ENCODE data around the gene DRAP1.

Gene DRAP1

DNA sequence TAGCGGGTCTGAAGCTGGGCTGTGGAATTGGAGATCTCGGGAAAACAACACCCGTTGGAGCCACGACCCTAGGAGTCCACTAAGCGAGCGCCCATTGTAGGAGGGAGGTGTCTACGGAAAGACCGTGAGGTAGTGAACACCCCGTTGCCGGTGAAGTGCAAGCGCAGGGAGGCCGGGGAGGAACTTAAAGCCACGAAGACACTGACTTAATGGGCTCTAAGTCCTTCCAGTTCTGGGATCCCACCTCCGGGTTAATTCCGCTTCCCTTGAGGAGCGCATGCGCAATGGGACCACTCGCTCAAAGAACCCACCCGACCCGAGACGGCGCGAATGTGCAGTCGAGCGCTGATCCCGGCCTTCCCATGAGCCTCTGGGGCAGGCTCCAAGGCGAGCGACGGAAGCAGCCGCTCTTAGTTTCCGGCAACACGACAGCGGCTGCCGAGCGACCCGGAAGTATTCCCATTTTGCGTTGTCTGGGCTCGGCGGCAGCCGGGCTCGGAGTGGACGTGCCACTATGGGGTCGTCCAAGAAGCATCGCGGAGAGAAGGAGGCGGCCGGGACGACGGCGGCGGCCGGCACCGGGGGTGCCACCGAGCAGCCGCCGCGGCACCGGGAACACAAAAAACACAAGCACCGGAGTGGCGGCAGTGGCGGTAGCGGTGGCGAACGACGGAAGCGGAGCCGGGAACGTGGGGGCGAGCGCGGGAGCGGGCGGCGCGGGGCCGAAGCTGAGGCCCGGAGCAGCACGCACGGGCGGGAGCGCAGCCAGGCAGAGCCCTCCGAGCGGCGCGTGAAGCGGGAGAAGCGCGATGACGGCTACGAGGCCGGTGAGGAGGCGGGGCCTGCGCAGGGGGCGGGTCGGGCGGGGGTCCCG, 42.3 kb downstream of the DRAP1 start, which contains the start of gene SART1:
Gene SART1, plus strand, starts transcription at position 468 of the 874 bp plus-strand sequence. Its CDS starts 47 bp downstream, at position 515.
- peak; percentile 69 to 93 (median 92) for DNase-seq (ENCODE audit: low read depth in 2 of 3, low spot score in 2 of 3)

DNA sequence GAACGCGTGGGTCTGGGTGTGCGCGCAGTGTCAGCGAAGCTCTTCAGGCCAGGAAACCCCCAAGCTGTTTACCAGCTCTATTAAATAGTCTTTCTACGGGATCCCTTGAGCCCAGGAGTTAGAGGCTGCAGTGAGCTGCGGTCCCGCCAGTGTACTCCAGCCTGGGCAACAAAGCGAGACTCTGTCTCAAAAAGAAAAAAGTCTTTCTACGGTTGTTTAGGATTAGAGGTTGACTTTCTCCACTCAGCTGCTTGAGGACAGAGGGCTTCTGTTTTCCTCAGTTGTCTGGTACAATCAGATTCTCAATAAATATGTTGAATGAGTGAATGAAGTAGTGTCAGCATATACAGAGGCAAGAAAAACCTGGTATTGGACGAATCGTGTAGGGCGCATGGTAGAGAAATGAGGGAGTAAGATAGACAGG, 42.9 kb downstream of the DRAP1 start:
- no peak for DNase-seq (ENCODE audit: low read depth in 2 of 3, low spot score in 2 of 3)

DNA sequence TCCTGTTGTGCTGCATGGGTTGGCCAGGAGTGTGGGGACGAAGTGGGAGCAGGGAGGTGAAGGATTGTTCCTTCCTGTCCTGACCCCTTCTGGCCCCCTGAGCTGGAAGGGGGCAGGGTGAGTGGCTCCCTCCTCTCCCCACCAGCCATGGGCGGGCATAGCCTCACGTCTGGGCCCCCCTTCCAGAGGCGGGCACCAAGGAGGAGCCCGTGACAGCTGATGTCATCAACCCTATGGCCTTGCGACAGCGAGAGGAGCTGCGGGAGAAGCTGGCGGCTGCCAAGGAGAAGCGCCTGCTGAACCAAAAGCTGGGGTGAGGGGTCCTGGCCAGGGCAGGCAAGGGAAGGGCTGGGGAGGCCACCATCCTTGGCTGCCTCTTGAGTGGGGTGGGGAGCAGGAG, 45.7 kb downstream of the DRAP1 start:
- DNase-seq (ENCODE audit: low read depth in 2 of 3, low spot score in 2 of 3): no peak

GRCh38 chr11:65965986-65966762, 46.9 kb downstream of the DRAP1 start:
- DNase-seq (ENCODE audit: low read depth in 2 of 3, low spot score in 2 of 3): no peak

DNA sequence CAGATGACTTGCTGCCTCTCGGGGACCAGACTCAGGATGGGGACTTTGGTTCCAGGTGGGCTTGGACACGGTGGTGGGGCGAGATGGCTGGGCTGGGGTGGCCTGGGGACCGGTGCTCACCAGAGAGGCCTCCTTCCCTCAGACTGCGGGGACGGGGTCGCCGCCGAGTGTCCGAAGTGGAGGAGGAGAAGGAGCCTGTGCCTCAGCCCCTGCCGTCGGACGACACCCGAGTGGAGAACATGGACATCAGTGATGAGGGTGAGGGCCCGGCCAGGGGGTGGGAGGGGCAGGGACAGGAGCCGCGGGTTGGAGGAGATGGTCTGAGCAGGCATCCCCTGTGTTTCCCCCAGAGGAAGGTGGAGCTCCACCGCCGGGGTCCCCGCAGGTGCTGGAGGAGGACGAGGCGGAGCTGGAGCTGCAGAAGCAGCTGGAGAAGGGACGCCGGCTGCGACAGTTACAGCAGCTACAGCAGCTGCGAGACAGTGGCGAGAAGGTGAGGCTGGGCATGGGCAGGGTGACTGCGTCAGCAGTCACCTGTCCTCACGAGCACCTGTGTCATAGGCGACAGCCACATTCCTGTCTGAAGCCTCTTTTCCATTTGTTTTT, 48.2 kb downstream of the DRAP1 start:
- DNase-seq (ENCODE audit: low read depth in 2 of 3, low spot score in 2 of 3): no peak

DNA sequence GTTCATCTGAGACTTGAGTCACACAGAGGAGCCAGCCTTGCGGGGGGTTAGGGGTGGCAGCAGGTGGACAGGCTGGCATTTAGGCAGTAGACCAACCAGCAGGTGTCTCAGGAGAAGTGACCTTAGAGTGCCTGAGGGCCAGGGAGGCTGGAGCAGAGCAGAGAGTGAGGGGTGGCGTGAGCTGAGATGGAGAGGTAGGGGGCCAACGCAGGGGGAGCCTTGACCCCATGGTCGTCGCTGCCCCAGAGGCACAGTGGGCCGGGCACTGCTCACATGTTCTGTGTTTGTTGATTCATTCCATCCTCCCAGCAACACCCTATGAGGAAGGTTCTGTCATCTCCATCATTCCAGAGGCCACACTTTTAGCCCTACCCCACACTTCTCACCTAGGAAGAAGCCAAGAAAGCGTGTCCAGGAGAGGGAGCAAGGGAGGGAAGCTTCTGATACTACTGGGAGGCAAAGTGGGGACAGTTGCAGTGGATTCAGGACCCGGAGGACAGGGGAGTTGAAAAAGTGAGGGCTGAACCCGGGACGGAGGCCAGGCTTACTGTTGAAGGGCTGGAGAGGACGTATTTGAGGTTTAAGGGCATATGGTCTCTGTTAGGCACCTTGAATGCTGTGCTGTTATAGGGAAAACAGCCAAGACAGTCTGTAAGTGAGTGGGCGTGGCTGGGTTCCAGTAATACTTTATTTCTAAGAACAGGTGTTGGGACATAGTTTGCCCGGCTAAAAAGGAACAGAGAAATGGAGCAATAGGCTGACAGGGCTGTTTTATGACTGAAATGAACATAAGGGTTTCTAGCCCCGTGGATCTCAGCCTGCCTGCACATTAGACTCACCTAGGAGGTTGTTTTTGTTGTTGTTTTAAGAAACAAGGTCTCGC, 49.6 kb downstream of the DRAP1 start:
- DNase-seq (ENCODE audit: low read depth in 2 of 3, low spot score in 2 of 3): no peak

Measured in activated CD8-positive, alpha-beta memory T cell treated with anti-CD3 and anti-CD28 coated beads for 48 hours (primary cell).